Measurements from ENCODE around the gene GABBR2.
A peak's percentile ranks its signal among the peaks of the same experiment; 100 is the strongest.

The GABBR2 gene

DNA sequence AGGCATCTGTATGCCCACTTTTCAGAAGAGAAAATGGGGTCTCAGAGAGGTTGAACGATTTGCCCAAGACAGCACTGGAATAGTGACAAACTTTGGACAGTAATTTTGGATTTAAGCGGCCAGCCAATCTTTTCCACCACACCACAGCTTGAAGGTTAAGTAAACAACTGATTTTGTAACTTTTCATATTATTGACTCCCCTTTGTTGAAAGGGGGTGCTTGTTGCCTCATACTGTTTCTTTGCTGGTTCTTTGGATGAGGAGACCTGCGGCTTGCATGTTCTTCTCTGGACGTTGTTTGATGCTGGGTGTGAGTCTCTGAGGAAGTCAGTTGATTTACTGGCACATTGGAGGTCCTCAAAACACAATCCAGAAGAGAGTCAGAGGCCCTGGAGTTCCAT lies 11.7 kb upstream of the GABBR2 start:
- no peak for DNase-seq

DNA sequence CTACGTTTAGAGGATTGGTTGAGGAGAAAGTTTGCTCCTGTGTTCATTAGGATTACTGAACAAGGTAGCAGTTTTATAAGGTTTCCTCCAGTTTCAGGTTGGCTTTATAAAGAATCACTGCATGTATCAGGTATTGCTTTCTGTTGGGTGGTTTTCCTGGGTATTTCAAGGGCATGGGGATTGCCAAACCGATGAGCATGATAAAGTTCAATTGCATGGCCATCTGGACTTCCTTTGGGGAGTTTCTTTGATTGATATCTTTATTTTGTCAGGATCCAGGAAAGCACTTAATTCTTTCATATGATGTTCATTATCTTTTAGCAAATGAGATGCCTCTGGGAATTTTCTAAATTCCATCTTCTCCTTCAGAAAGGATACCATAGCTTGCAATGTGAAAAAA lies 10.3 kb upstream of the GABBR2 start:
- no peak for DNase-seq

DNA sequence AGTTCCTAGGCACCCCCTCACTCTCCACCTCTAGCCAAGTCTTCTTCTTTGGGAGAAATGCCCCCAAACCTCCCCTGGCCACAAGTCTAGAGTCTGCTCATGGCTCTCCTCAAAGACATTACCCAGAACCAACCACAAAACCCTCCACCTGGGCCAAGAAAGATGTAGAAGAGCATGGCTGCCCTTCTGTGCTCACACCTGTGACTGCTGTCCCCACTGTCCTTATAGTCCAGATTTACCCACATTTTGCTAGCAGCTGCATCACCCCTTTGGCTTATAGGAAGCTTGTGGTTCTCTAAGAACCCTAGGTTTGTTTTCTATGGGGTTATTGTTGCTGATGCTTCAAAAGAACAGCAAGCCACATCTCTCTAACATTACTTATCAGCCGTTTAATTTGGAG lies 6.1 kb upstream of the GABBR2 start:
- DNase-seq = no peak

DNA sequence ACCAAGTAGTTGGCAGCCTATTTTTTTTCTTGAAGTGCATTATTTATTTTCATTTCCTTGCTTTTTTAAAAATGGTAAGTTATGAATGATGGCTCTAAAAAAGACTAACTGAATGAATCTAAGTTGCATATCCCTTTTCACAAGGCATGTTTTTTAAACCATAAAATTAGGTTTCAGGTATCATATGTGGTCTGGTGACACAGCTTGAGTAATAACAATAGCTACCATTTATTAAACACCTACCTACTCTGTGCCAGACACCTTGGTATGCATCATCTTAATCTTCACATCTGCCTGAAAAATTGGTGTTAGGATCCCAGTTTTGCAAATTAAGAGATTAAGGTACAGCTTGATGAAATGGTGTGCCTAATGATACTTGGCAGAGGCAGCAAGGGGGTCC lies 4.3 kb upstream of the GABBR2 start:
- no peak for DNase-seq

DNA sequence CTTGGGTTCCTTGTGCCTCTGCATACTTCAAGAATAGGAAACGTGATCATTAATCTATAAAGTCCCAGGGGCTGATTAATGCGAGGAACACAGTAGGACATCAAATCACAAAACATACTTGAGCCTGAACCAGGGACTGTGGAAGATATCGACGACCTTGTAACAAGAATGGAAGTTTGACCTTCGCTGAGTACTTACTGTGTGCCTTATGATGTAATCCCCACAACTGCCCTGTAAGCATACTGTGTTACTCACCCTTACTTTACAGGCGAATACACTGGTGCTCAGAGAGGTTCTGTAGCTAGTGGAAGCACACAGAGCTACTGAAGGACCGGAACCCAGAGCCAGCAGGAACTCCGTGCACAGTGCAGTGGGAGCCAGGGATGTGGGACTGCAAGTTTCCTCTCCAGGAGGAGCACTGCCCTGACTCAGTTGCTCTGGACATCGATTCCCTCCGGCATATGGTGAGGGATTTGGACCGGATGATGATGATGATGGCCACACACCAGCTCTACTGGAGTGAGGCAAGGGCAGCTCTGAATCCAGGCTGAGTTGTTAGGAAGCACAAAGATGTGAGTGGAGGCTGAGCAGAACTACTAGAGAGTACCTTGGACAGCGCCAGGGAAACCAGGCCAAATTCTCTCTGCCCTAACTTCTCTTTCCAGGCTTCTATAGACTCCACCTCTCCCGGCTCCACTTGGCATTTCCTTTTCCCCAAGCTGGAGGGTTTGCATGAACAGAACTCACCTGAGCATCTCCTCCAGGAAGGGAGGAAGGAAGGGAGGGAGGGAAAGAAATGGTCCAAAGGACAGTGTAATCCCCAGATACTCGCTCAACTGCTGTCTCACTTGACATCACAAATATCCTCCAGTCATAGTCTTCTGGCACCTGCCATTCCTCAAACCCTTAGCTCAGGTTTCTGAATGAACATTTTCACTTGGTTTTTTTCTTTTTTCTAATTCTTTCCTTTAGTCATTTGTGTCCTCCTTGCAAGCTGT lies 1.5 kb upstream of the GABBR2 start:
- DNase-seq = peak; percentile 53

DNA sequence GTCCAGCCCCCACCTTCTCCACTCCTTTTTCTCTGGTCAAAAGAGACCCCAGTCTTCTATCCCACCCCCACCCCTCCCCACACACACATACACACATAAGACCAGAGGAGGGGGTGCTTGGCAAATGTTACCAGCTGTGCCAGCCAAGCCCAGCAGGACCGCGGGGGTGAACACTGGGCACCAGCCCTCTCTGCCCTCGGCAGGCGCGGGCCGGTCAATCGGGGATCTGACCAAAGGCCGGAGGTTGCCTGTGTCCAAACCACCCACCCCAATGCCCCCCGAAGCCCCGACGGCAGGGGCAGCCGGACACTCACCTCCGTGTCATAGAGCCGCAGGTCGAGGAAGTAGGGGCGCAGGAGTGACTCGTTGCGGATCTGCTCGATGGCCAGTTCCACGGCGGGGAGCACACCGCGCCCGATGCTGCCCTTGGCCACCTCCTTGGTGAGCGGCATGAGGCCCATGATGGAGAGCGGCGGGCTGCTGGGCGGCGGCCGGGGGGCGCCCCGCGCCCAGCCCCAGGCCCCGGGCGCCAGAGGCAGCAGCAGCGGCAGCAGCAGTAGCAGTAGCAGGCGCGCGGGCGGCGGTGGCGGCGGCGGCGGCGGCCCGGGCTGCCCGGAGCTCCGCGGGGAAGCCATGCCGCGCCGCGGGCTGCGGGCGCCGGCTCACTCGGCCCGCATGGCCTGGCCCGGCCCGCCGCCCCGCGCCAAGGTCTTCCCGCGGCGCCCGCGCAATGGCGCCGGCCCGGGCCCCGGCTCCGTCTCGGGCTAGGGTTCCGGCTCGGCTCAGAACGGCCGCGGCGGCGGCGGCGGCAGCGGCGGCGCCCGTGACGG lies 417 bp downstream of the GABBR2 start:
- DNase-seq = no peak

DNA sequence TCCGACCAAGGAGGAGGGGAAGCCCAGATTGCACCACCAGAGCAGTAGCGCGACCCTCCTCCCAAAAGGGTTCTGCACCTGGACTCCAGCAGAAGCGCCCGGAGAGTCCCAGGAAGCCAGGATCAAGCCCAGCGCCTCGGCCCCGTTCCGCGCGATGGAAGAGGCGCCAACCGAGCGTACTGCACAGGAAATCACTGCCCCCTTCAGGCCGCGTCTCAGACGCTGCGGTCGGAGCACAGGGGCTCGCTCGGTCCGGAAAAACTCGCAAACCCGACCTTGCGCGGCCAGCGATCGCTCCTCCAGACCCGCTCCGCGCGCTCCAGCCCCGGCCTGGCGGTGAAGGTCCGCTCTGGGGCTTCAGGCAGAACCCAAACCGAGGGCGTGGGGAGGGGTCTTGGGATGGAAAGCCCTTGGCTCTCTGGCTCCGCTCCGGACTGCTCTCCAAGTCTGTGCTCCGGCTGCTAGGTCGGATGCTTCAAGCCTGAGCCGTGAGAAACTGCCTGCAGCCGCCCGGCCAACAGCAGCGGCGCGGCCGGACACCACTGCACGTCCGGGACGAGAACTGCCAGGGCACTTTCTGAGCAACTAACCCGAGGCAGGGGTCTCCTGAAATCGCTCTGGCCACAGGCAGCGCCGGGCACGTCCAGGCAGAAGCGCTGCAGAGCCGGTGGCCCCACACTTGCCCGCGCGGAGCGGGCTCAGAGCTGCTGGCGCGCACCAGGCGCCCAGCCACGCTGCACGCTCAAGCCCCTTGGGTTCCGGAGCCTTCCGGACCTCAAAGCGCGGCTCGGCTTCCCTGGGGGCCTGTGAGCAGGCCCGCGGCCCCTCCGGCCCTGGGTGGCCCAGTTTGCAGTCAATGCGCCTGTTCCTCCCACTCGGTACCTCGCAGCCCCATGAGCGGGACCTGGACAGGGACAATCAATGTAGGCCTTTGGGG lies 1.3 kb downstream of the GABBR2 start:
- peak; percentile 53 for DNase-seq

DNA sequence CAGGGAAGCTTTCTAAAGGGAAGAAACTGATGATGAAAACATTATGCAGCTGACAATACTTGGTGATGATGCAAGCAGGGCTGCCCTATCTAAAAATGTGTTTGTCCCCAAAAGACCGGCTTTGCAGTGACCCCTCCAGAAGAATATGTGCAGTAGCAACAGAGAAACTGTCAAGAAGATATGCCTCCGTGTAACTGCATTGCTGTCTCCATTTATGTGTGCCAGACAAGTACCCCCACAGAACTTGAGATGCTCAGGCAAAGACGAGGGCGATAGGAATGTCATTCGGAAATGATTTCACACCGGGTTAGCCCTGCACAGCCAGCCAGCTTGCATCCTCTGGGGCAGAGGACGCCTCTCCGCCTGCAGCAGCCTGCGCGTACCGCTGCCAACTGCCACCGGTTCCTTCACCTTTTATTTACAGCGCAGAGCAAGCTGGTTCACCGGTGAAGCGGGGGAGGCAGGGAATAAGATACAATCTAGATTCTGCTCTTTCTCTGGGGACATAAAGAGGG lies 2.0 kb downstream of the GABBR2 start:
- DNase-seq = no peak

DNA sequence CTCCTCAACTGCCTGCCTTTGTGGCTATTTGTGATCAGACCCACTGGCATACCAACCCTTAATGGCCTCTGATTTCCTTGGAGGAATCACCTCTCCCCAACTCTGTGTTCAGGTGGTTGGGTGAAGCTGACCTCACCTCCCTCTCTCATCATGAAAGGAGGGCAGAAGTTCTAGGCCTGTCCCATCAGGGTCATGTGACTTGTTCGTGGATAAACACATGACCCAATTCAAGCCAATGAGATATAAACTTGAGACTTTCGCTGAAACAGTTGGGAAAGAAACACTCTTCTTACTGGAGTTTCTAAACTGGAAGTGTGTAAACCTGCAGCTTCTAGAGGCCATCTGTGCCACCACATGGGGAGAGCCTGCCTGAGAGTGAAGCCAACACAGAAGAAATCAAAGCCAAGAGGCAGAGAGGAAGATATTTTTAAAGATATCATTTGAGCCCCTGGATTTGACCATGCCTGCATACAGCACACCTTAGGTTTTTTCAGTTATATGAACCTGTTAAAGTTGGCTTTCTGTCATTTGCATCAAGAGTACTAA lies 5.8 kb downstream of the GABBR2 start:
- DNase-seq = no peak

DNA sequence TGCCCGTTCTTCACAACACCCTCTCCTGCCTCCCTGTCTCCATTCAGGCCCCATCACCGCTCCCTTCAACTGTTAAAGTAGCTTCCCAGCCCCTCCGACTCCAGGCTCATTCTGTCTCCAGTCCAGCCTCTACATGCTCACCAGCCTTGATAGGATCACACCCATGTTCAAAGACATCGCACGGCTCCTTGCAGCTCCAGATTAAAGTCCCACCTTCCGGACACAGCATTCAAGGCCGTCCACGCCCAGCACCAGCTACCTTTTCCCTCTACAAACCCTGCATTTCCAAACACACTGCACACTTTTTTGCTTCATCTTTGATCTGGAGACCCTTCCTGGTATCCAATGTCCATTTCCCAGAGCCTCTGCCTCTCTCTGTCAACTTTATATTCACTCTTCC lies 6.4 kb downstream of the GABBR2 start:
- no peak for DNase-seq

DNA sequence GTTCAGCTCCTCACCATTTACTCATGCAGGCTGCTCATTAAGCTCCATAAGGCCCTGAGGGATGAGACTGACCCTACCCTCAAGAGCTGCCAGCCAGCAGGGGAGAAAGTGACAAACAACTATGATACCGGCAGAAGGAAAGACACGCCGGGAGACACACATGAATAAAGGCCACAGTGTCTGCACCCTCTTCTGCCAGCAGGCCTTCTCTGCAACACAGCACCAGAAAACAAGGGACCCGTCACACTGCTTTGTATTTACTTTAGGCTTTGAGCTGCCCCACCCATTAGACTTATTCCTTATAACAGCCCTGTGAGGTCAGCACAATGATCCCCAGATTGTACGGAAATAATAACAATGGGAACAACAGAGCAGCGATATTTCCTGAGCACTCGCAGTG lies 7.2 kb downstream of the GABBR2 start:
- DNase-seq = no peak

DNA sequence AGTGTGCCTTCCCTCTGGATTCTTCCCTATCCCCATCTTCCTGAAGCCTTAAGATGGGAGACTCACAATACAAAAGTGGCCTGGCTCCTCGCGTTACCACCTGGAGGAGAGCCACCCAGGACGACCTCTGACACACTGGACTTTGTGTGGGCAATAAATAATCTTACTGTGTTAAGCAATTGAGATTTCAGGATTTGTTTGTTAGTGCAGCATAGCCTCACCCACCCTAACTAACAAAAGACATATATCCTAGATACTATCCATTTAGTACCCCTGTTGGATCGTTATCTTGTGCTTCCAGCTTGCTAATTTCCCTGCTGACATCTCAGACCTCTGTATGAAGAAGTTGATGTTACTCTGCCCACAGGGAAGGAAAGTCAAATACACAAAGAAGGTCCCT lies 7.9 kb downstream of the GABBR2 start:
- no peak for DNase-seq

DNA sequence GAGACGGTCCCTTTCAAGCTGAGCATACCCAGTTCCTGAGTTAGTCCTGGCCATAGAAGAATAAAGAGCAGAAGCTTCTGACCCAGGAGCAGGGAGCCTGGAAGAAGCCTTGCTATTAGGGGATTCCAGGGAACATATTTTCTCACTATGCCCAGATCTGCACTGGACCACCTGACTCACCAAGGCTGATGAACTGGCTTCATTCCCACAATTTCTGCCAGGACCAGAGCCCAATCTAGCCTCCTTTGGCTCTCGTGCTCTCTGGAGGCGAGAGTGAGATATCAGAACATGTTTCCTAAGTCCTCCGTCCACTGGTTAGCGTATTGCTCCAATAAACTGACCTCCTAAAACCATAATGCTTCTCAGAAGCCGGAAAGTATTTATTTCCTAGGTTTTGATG lies 9.9 kb downstream of the GABBR2 start:
- DNase-seq = no peak

DNA sequence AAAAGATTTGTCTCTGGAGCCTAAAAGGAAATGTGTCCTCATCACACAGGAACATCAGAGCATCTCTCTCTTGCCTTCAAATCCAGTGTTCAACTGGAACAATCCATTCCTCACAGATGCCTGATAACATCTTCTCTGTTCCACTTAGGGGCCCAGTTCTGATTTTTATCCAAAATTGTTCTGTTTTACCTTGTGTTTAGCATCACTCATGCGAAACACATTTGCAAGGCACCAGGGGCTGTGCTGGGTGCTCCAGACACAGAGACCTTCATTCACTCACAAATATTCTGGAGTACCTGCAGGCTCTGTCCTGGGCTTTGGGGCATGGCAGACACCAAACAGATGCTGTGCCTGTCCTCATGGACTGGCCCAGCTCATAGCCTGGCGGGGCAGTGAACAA lies 13.8 kb downstream of the GABBR2 start:
- no peak for DNase-seq

DNA sequence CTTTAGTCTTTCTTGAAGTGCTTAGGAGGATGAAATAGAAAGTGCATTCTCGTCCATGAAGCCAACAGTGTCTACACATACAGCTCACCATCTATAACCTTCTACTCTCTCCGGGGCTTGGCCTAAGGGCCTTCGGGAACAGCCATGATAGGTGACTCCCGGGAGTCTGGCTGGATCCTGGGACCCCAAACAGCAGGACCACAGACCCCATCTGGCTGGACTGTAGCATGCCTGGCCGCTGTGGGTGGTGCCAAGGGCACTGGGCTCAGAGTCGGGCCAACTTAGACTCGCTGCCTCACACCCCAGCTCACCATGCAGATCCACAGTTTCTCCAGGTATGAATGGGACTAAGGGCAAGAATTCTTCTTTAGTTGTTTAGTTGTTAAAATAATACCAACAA lies 16.3 kb downstream of the GABBR2 start:
- DNase-seq = no peak

DNA sequence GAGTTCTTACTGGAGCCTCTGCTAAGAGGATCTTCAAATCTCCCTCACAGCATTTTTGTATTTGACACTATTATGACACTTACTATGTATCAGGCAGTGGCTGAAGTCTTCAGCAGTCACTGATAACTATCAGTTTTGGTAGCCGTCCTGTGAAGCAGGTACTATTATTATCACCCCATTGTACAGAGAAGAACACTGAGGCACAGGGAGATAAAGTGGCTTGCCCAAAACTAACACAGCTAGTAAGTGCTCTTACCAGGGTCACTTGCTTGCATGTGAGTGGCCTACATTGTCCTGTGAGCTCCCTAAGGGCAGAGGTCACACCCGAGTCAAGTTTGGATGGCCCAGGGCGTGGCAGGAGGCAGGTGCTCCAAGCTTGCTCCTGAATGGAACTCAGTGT lies 16.8 kb downstream of the GABBR2 start:
- DNase-seq = no peak

DNA sequence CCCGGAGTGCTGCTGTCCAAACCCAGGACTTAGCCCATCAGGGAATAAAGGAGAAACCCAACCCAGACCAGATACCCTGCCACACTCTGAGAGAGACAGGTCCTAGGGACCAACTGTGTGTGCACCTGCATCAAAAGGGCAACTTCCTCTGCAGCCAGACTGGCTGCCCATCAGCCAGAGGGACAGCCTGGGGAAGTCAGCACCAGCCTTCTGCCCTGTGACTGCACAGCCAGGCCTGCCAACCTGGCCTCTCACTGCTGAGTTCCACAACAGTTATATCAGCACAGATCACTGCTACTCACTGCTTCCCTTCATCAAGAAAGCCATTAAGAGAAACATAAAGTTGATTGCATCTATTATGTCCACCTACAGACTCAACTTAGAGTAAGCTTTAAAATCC lies 18.0 kb downstream of the GABBR2 start:
- no peak for DNase-seq

DNA sequence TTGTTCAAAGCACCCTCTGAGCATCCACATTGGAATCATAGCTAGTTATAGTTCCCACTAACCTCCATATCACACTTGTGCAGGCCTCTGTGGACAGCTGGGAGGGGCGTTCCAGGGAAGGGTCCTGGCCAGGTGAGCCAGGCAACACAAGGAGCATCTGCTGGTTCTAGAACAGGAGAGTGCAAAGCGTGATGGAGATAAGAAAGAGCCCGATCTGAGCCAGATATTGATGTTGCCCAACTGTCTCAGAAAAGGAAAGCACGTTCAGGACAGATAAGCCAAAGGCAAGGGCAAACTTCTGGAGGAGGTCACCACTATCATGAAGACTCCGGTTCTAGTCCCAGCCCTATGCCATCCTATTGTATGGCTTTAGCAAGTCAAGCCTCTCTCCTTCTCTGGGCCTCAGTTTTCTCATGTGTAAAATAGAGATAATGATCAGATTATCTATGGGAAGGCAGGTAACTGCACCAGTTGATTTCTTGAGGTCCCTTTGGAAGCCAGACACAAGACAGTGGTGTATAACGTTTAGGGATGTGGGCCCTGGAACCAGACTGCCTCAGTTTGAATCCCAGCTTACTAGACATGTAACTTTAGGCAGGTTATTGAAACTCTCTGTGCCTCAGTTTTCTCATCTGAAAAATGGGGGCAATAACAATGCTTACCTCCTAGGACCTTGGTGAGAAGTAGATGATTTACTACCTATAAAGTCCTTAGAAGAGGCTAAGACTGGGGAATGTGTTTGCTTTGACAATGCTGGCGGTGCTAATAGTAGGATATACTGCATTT lies 19.8 kb downstream of the GABBR2 start:
- DNase-seq = no peak

DNA sequence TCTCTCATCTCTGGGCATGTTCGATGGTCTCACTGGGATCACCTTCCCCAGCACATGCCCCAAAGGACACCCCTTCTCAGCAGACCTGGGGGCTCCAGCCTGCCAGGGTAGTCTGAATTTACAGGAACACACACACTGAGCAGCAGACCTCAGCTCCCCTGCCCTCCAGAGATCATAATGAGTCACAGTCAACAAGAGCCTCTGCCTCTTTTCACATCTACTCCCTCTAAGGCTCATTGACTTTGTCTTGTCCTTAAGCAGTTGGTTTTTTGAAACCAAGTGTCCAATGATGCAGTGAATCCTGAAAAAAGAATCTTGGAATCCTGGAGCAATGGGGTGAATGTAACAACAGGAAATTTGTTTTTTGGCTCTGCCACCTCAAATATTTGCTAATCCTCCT lies 20.8 kb downstream of the GABBR2 start:
- no peak for DNase-seq

DNA sequence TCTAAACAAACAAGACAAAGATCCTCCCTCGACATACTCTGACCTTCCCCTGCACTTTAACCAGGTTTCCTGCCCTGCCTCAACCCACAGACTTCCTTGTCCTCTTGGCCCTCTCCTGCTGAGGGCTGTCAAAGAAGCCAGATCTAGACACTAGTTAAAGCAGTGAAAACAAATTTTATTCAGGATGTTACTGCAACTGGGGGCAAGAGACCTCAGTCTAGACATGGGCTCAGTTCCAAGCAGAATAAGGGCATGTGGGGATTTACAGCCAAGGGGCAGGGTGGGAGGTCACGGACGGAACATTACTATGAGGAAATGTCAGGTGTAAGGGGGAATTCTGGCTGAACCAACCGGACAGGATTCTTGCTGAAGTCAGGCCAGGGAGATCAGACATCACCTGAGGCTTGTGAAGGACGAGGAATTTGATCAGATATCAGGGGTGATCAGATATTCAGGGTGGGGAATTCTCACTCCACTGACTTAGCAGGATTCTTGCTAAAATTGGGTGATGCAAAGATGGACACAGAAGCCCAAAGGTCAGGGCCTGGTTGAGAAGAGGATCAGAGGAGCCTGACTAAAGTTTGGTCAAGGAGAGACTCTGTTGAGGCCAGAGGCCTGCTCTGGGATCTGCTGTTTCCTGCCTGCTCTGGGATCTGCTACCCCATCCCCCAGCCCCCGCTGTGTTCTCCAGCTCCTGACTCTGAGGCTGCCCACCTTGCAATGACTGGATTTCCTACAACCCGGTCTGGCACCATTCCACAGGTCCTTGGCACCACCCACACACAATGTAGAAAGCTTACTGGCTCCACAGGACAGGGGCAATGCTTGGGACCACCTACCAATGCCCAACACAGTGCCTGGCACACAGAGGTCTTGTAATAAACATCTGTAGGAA lies 21.5 kb downstream of the GABBR2 start:
- no peak for DNase-seq
